Measurements from ENCODE around the gene PHAX.

- TF ChIP-seq, protein P1, sequence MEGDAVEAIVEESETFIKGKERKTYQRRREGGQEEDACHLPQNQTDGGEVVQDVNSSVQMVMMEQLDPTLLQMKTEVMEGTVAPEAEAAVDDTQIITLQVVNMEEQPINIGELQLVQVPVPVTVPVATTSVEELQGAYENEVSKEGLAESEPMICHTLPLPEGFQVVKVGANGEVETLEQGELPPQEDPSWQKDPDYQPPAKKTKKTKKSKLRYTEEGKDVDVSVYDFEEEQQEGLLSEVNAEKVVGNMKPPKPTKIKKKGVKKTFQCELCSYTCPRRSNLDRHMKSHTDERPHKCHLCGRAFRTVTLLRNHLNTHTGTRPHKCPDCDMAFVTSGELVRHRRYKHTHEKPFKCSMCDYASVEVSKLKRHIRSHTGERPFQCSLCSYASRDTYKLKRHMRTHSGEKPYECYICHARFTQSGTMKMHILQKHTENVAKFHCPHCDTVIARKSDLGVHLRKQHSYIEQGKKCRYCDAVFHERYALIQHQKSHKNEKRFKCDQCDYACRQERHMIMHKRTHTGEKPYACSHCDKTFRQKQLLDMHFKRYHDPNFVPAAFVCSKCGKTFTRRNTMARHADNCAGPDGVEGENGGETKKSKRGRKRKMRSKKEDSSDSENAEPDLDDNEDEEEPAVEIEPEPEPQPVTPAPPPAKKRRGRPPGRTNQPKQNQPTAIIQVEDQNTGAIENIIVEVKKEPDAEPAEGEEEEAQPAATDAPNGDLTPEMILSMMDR (conservative IDR thresholded peaks at IDR 0.05 in 1 of 2, IDR thresholded peaks at IDR 0.05 in 1 of 2; ENCODE audit: low read depth in 1 of 2, low read length in 2 of 2), result no peak
- TF ChIP-seq EZH2 (IDR thresholded peaks at IDR 0.05; ENCODE audit: low read length, missing control alignments), result no peak
Observed at GRCh38 chr5:126583761-126584160, 17.0 kb upstream of the PHAX start.

Data from fibroblast of lung (primary cell).